Measurements from ENCODE around the gene ARSG.
"Not testable (repeated sequence)": the region's sequence is repeated elsewhere in the genome, so short reads cannot be mapped to it uniquely, and the experiment has no call there.

Gene ARSG

DNA sequence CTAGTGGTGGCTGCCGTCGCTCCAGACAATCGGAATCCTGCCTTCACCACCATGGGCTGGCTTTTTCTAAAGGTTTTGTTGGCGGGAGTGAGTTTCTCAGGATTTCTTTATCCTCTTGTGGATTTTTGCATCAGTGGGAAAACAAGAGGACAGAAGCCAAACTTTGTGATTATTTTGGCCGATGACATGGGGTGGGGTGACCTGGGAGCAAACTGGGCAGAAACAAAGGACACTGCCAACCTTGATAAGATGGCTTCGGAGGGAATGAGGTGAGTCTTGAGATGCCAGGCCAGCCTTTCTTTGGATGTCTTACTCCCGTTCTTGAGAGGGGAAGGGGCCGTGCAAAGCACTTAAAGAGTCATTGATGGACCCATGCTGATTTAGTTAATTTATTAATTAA is 16.1 kb downstream of the ARSG start:
- DNase-seq, result no peak

- DNase-seq, result not testable (repeated sequence)
Observed at GRCh38 chr17:68308486-68308885, 17.2 kb downstream of the ARSG start.

DNA sequence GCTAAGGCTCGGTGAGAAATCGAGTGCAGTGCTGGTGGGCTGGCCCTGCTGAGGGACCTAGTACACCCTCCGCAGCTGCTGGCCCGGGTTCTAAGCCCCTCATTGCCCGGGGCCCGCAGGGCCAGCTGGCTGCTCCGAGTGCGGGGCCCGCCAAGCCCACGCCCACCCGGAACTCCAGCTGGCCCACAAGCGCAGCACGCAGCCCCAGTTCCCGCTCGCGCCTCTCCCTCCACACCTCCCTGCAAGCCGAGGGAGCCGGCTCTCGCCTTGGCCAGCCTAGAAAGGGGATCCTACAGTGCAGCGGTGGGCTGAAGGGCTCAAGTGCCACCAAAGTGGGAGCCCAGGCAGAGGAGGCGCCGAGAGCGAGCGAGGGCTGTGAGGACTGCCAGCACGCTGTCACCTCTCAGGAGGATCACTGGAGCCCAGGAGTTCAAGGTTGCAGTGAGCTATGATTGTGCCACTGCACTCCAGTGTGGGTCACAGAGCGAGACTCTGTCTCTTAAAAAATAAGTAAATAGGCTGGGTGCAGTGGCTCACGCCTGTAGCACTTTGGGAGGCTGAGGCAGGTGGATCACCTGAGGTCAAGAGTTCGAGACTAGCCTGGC is 17.9 kb downstream of the ARSG start:
- not testable (repeated sequence) for DNase-seq

DNA sequence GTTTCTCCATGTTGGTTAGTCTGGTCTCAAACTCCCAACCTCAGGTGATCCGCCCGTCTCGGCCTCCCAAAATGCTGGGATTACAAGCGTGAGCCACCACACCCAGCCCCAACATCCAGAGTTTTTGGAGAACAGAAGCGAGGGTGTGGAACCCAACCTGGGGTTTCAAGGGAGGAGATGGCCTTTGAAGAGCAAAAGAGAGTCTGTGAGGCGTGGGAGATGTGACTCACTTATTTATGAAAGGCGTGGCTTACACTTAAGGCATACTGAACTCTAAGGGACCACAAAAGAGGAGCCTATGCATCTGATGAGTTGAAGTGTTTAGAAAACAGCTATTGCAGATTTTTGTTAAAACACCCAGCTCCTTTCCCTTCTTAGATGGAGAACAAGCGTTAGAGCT is 18.9 kb downstream of the ARSG start:
- DNase-seq, result no peak

DNA sequence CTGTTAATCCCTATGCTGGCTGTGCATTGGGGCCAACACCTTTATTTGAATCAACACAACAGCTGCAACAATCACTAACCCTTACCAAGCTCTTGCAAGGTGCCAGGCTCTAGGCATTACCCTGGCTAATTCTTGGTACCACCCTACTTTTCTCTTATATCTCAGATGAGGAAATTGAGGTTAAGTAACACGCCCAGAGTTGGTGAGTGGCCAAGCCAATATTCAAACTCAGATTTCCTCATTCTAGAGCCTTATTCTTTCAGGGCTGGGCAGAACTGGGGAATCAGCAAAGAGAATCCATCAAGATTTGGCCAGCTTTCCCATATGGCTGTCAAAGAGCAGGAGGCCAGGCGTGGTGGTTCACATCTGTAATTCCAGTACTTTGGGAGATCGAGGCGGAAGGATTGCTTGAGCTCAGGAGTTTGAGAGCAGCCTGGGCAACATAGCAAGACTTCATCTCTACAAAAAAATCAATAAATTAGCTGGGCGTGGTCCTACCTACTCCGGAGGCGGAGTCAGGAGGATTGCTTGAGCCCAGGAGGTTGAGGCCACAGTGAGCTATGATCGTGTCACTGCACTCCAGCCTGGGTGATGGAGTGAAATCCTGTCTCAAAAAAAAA is 23.7 kb downstream of the ARSG start:
- DNase-seq, result no peak

- DNase-seq, result no peak
Observed at GRCh38 chr17:68315930-68316329, 24.6 kb downstream of the ARSG start.

- no peak for DNase-seq
Observed at GRCh38 chr17:68317458-68317857, 26.2 kb downstream of the ARSG start.

- no peak for DNase-seq
Observed at GRCh38 chr17:68318103-68318991, 27.1 kb downstream of the ARSG start.

GRCh38 chr17:68319410-68320162 is 28.3 kb downstream of the ARSG start:
- no peak for DNase-seq

DNA sequence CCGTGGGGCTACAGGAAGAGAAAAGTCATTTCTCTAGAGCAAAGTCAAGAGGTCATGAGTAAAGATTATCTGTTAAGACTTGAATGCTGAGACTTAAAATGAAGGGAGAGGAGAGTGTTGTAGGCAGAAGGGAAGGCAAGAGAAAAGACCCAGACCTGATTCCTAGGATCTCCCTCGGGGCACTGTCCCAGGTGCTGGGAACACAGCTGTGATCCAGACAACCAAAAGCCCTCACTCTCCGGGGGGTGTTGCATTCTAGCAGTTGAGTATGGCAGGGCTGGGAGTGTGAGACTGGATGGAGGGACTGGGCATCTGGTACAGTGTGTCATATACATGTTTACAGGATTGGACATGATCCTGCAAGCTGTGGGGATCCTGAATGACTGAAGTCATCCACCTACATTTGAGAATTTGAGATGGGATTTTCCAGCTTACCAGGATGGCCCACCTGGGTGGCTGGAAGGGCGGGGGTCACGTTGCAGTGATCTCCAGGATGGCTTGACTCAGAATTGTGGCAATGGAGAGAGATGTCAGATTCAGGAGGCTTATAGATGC is 29.1 kb downstream of the ARSG start:
- DNase-seq, result no peak

- DNase-seq, result no peak
Observed at GRCh38 chr17:68320943-68321555, 29.8 kb downstream of the ARSG start.

- DNase-seq, result no peak
Observed at GRCh38 chr17:68321556-68321954, 30.3 kb downstream of the ARSG start.

DNA sequence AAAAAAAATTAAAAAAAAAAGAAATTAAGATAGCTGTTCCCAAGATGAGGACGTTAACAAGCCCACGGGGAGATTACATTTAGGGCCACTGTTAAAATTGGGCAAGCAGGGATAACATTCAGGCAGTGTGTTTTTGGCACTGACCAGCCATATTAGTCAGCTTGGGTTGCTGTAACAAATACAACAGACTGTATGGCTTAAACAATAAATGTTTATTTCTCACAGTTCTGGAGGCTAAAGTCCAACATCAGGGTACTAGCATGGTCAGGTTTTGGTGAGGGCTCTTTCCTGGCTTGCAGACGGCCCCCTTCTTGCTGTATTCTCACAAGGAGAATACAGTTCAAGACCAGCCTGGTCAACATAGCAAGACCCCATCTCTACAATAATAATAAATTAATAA is 31.3 kb downstream of the ARSG start:
- DNase-seq, result no peak

- DNase-seq, result no peak
Observed at GRCh38 chr17:68324114-68324513, 32.8 kb downstream of the ARSG start.

DNA sequence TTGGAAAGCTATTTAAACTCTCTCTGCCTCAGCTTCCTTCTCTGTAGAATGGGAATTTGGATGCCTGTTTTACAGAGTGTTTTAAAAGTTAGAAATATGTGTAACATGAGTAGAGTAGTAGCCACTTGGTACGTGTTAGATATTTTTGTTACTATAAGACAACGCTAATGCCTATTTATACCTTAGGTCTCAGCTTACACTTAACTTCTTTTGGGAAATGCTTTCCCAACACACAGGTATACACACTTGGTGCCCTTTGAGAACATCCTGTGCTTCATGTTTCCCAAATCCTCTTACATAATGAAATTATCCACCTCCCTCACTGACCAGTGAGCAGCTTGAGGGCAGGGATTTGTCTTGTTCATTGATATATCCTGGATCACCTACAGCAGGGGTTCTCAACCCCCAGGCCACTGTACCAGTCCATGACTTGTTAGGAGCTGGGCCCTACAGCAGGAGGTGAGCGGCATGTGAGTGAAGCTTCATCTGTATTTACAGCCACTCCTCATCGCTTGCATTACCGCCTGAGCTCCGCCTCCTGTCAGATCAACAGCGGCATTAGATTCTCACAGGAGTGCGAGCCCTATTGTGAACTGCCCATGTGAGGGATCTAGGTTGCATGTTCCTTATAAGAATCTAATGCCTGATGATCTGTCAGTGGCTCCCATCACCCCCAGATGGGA is 33.5 kb downstream of the ARSG start:
- DNase-seq, result no peak

GRCh38 chr17:68325961-68326360 is 34.7 kb downstream of the ARSG start:
- DNase-seq, result no peak

- DNase-seq, result no peak
Observed at GRCh38 chr17:68326681-68327080, 35.4 kb downstream of the ARSG start.

GRCh38 chr17:68327823-68328557 is 36.7 kb downstream of the ARSG start:
- no peak for DNase-seq

DNA sequence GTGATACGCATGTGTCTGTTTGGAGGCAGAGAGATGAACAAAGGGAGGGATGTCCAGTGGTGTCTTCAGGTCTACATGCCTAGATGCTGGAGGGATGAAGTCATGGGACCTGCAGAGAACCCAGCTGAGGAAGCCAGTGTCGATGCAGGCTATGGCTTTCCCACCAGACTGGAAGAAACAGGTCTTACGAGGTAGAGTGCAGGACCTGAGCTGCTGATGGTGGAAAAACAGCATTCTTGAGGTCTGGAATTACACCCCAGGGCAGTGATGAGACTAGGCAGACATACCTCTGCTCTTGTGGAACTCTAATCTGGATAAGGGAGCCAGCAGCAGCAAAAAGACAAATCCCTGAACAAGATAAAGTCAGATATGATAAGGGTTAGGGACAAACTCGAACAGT is 37.4 kb downstream of the ARSG start:
- no peak for DNase-seq

- DNase-seq, result no peak
Observed at GRCh38 chr17:68329331-68329730, 38.0 kb downstream of the ARSG start.

DNA sequence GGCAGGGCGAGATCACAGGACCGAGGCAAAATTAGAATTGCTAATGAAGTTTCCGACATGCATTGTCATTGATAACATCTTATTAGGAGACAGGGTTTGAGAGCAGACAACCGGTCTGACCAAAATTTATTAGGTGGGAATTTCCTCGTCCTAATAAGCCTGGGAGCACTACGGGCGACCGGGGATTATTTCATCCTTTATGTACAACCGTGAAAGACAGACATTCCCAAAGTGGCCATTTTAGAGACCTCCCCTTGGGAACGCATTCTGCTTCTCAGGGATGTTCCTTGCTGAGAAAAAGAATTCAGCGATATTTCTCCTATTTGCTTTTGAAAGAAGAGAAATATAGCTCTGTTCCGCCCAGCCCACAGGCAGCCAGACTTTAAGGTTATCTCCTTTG is 40.6 kb downstream of the ARSG start:
- DNase-seq, result not testable (repeated sequence)

Data from SIG-M5 (cell line).